GM12878 (cell line): ENCODE measurements around the gene MPRIP. TPM values are rescaled to one million over a fixed set of nuclear protein-coding genes. Genes with fewer than 3 reads are reported as not detected.

Source experiments
- ATAC-seq: fragments of 200-7000 bp; cut with Tn5 transposase; 3 replicates; pipeline ENCODE4 v1.9.1; 2020; ENCODE audit warnings: mild to moderate bottlenecking, moderate library complexity
- BruUV-seq: library from RNA; stranded (reverse); fragments of 400-500 nt; replicated peaks from 2 replicates; lab custom pipeline; 2021; lab: Mats Ljungman, UMichigan
- CTCF ChIA-PET: fragments of 300-600 bp; sonication (Branson Sonifier 250); formaldehyde crosslinking; extraction: SDS; loops from one replicate; lab custom pipeline; 2021; ENCODE audit warnings: inconsistent platforms; lab: Yijun Ruan, JAX
- POLR2A ChIA-PET: fragments of 350-600 bp; formaldehyde crosslinking; extraction: SDS; loops from one replicate; lab custom pipeline; 2021; ENCODE audit warnings: inconsistent platforms; lab: Charles Lee
- RAD21 ChIA-PET: fragments of 300-600 bp; sonication (Branson Sonifier 250); formaldehyde crosslinking; loops from one replicate; lab custom pipeline; 2023; ENCODE audit warnings: antibody characterized with exemption; ENCODE audit not compliant: unreplicated experiment; lab: Charles Lee
- SMC1A ChIA-PET: fragments of 300-600 bp; sonication (Branson Sonifier 250); formaldehyde crosslinking; loops from one replicate; lab custom pipeline; 2023; ENCODE audit not compliant: unreplicated experiment, uncharacterized antibody; lab: Charles Lee
- DNase-seq: peaks from one replicate; pipeline ENCODE4 v3.0.0-alpha.2; 2011; ENCODE audit warnings: low read depth, low spot score
- FAIRE-seq: peaks from 3 replicates; lab custom pipeline; 2011; peaks lifted over from hg19 to GRCh38; lab: Jason Lieb, UNC
- H2AFZ ChIP-seq: 2 replicates; pipeline ENCODE4 v1.6.0; 2011; ENCODE audit warnings: low read depth, low read length, control low read depth; ENCODE audit not compliant: control insufficient read depth
- H3K27ac ChIP-seq: 2 replicates; pipeline ENCODE4 v1.5.1; 2011; ENCODE audit warnings: control low read depth; ENCODE audit not compliant: control insufficient read depth, insufficient read depth
- H3K27me3 ChIP-seq, 2 experiments: replicated peaks in 1 of 2; 2 replicates each; pipeline versions ENCODE4 v1.6.0 to v1.6.1; 2011; ENCODE audit warnings: low read length in 1 of 2; ENCODE audit not compliant: control insufficient read depth in 2 of 2, insufficient read depth in 2 of 2
- H3K36me3 ChIP-seq, 2 experiments: 2 replicates each; pipeline ENCODE4 v1.5.1; 2011; ENCODE audit warnings: low read length in 1 of 2; ENCODE audit not compliant: control insufficient read depth in 2 of 2, insufficient read depth in 2 of 2
- H3K4me1 ChIP-seq: 2 replicates; pipeline ENCODE4 v1.6.1; 2011; ENCODE audit warnings: mild to moderate bottlenecking, low read length, moderate library complexity, mixed read lengths; ENCODE audit not compliant: control insufficient read depth, insufficient read depth
- H3K4me2 ChIP-seq: 2 replicates; pipeline ENCODE4 v1.6.0; 2011; ENCODE audit warnings: control low read depth; ENCODE audit not compliant: control insufficient read depth, insufficient read depth
- H3K4me3 ChIP-seq: fragments of 200-600 bp; sonication (generic); 2 replicates; pipeline ENCODE4 v1.5.1; 2016
- H3K79me2 ChIP-seq: 2 replicates; pipeline ENCODE4 v1.6.0; 2011; ENCODE audit warnings: low read length; ENCODE audit not compliant: control insufficient read depth, insufficient read depth
- H3K9ac ChIP-seq: 2 replicates; pipeline ENCODE4 v1.8.0; 2011; ENCODE audit warnings: low read length, control low read depth, mixed read lengths; ENCODE audit not compliant: control insufficient read depth, insufficient read depth
- H3K9me3 ChIP-seq: replicated peaks from 3 replicates; pipeline ENCODE4 v1.5.1; 2011; ENCODE audit warnings: mild to moderate bottlenecking, low read length; ENCODE audit not compliant: control insufficient read depth, insufficient read depth
- H4K20me1 ChIP-seq: 2 replicates; pipeline ENCODE4 v1.6.0; 2011; ENCODE audit not compliant: control insufficient read depth, insufficient read depth
- CEBPB ChIP-seq, 2 experiments: fragments of 150-350 bp in 1 of 2; IDR thresholded peaks; 2 replicates each; pipeline ENCODE4 v1.6.1; 2012 to 2014; ENCODE audit warnings: low read depth in 2 of 2, low read length in 2 of 2, borderline replicate concordance in 1 of 2, inconsistent platforms in 1 of 2
- DPF2 ChIP-seq: fragments of 450-650 bp; IDR thresholded peaks from 2 replicates; pipeline ENCODE4 v1.6.1; 2017; ENCODE audit warnings: mild to moderate bottlenecking
- EZH2 ChIP-seq: IDR thresholded peaks from 2 replicates; pipeline ENCODE4 v1.6.1; 2012; ENCODE audit warnings: low read depth, mild to moderate bottlenecking, control low read depth, inconsistent platforms, low read length, borderline replicate concordance; ENCODE audit not compliant: control insufficient read depth
- FOS ChIP-seq: IDR thresholded peaks from 3 replicates; pipeline ENCODE4 v1.6.1; 2011; ENCODE audit warnings: borderline replicate concordance; ENCODE audit not compliant: insufficient read length; ENCODE audit errors: extremely low read depth
- POLR2AphosphoS2 ChIP-seq: IDR thresholded peaks from 2 replicates; pipeline ENCODE4 v1.6.1; 2011; ENCODE audit warnings: low read depth, mild to moderate bottlenecking, low read length, improper control_type of control experiment, moderate library complexity
- SIX5 ChIP-seq: IDR thresholded peaks from 2 replicates; pipeline ENCODE4 v1.6.1; 2011; ENCODE audit warnings: mild to moderate bottlenecking, low read depth, low read length, moderate library complexity; ENCODE audit not compliant: severe bottlenecking
- WGBS: methylation state at CpG from one replicate; pipeline ENCODE4 v1.1.6; 2016; ENCODE audit warnings: low lambda C conversion rate; ENCODE audit not compliant: insufficient replicate concordance, insufficient coverage; ENCODE audit errors: missing lambda C conversion rate; 5-methylcytosine and 5-hydroxymethylcytosine counted together
- in situ Hi-C: fragments of 300-500 bp; cut with MboI; formaldehyde crosslinking; loops from 9 replicates; pipeline ENCODE4 v1.14.3; 2018; ENCODE audit warnings: mixed read lengths
- intact Hi-C: fragments of 100-400 bp; cut with micrococcal nuclease; formaldehyde crosslinking; loops from one replicate; pipeline ENCODE4 v1.14.2; 2022; ENCODE audit not compliant: unreplicated experiment
- polyA plus RNA-seq, 11 experiments: library from polyadenylated mRNA; depleted of rRNA in 4 of 11; unstranded in 6 of 11; stranded (reverse) in 5 of 11; fragments of >200 nt; fragmentation: Nextera tagmentation in 4 of 11; fragmentation: Illumina TruSeq in 1 of 11; extraction: Ambion mirVana in 4 of 11; extraction: Trizol in 1 of 11; gene quantifications; 1 replicate in 1 of 11; 2 replicates in 10 of 11; pipeline versions ENCODE4 v1.2.1 to v1.2.3, GENCODE V29; 2011 to 2016; ENCODE audit warnings: inconsistent platforms in 2 of 11, missing spikeins in 2 of 11, low read depth in 1 of 11
- total RNA-seq, 4 experiments: library from RNA; depleted of rRNA in 3 of 4; stranded (reverse); fragments of >200 nt in 3 of 4; fragmentation: Illumina TruSeq in 1 of 4; extraction: Trizol in 1 of 4; gene quantifications; 2 replicates each; pipeline versions ENCODE4 v1.2.1 to v1.2.3, GENCODE V29; 2013 to 2021

The MPRIP gene
- total and polyA plus RNA-seq, 10 of the 15 experiments (the other 5 are each of a cell fraction or from before 2014, with no cell fraction given) = 16.5 to 168 (median 71.7) TPM

DNA sequence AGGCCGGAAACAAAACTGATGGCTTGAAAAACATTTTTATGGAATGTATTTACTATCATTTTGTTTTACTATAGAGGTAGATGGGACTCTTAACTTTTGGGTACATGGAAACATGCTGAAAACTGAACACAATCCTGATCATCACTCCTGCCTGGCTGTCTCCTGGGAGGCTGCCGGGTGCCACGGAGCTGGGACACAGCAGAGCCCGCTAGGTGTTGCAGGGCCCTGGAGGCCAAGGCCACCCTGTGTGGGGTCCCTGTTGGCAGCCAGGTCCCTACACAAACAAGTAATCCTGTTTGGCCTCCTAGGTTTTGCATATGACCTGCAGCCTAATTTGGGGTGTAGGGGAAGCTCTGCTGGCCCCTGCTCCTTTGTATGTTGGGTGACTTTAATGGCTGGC lies 146.3 kb downstream of the MPRIP start (continued):
- TF ChIP-seq FOS = no peak
- TF ChIP-seq DPF2 = no peak
- no peak for TF ChIP-seq CEBPB (IDR thresholded peaks at IDR 0.05; ENCODE audit: borderline replicate concordance in 1 of 2, low read depth in 2 of 2, low read length in 2 of 2)
- no peak for TF ChIP-seq POLR2AphosphoS2
- TF ChIP-seq EZH2 = no peak
- TF ChIP-seq, all 136 proteins: peak for 0

- in situ Hi-C loops = no loop called here
- 96% methylated on average over 4 of the region's 4 CpGs for WGBS
- POLR2A ChIA-PET = interaction anchor here (0.6 to 0.7 kb wide), 3 partner anchors 14 to 119 kb away, joined by 3 to 5 read pairs (median 3); no protein-coding TSS in a partner anchor
- Histone ChIP-seq H3K27me3 (no peaks in the 10 kb centered on the region), H3K79me2 (no peaks in the 10 kb centered on the region), H3K4me1 (peaks cover 22% of the 10 kb centered on the region), H2AFZ (no peak overlapping the region), H3K4me2 (no peak overlapping the region), H4K20me1 (no peaks in the 10 kb centered on the region), H3K9me3 (no peaks in the 10 kb centered on the region), H3K4me3 (no peak overlapping the region), H3K36me3 (peaks cover 0 to 3% of the 10 kb centered on the region in 2 experiments; a peak in 2 of 4 replicates), H3K9ac (no peak overlapping the region), H3K27ac (no peak overlapping the region)
- ATAC-seq (no peak), DNase-seq (no peak), FAIRE-seq (no peak)
- no peak for TF ChIP-seq SIX5
- BruUV-seq = no TSS peak
- intact Hi-C loops = no loop called here
- SMC1A ChIA-PET = interaction anchor here (1.4 to 2.5 kb wide), 2 partner anchors 9 to 11 kb away, joined by 6 to 8 read pairs; no protein-coding TSS in a partner anchor
- RAD21 ChIA-PET = no interaction called here
- CTCF ChIA-PET = interaction anchor here (0.6 to 1.4 kb wide), 2 partner anchors 16 to 164 kb away, joined by 3 read pairs; partner anchors contain the start of gene PLD6
Measured at GRCh38 chr17:17189559-17189958, 147.3 kb downstream of the MPRIP start.
